EH (cell line): ENCODE measurements around the gene DLG2.
"Not testable (repeated sequence)": the region's sequence is repeated elsewhere in the genome, so short reads cannot be mapped to it uniquely, and the experiment has no call there.

ENCODE experiments used
- DNase-seq: peaks from one replicate; pipeline ENCODE4 v3.0.0-alpha.2; 2015; ENCODE audit warnings: low read depth

Gene DLG2

GRCh38 chr11:84372381-84372950, 1254.7 kb downstream of the DLG2 start:
- DNase-seq, result no peak

DNA sequence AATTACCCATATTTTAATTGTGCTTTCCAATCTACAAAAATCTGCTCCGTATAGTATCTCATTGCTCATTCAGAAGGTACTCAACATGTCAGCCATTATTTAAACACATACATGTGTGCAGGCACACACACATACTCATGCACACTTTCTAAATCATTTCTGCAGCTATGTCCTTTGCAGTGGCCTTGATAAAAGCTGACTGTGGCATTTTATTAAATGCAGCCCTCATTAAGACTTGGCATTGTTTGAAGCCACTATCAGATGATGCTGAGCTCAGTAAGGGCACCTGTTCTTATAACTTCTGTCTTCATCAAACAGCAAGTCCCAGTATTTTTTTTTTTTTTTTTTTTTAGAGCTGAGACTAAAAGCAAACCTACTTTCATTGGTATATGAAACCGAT, 1269.1 kb downstream of the DLG2 start:
- no peak for DNase-seq

DNA sequence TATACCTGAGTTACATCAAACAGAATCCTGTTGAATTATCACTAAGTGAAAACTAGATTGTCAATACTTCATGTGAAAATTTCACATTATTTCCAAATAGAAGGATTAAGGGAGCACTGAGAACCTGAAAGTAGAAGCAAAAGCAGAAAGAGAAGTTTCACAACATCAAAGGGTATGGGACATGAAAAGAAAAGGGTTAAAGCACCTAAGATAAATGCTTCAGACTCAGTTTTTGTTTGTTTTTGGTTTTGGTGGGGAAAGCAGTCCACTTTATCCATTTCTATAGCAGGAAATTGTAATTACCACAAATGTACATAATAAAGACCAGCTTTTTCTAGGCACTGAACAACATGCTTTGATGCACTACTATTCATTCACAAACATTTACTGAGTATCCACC, 1271.2 kb downstream of the DLG2 start:
- DNase-seq, result no peak

GRCh38 chr11:84345597-84345996, 1281.5 kb downstream of the DLG2 start:
- no peak for DNase-seq

DNA sequence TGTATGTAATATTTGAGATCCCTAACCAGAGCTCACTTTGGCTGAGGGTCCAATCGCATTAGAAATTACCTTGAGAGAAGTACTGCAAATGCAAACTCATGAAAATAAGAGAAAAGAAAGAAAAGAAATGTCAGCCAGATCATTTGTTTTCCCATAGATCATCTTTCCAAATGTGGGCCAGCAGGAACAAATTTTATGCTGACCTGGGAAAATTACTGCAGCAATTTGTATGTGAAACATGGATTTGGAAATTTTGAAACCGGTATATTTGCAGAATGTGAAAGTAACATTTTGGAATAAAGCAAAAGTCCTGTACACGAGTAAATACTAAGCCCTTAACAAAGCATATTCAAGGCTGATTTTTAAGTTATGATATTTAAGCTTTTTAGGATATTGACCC, 1282.1 kb downstream of the DLG2 start:
- no peak for DNase-seq

GRCh38 chr11:84339796-84340195, 1287.3 kb downstream of the DLG2 start:
- no peak for DNase-seq

DNA sequence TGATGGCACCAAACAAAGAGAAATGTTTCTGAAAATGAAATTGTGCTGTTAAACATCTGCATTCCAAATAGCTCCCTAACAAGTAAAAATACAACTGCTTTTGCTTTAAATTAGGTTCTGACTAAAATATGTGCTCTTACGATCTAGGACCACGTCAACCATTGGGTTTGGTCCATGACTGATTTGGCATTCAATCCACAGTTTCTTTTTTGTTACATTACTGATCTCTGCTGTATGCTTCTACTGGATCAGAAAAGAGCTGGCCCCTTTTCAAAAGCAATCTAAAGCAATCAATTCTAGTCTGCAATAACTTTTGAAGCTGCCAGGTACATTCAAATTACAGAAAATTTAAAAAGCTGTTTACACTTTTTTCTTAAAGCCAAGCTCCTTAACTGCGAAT, 1293.9 kb downstream of the DLG2 start:
- DNase-seq, result no peak

- no peak for DNase-seq
Observed at GRCh38 chr11:84322211-84322610, 1304.9 kb downstream of the DLG2 start.

DNA sequence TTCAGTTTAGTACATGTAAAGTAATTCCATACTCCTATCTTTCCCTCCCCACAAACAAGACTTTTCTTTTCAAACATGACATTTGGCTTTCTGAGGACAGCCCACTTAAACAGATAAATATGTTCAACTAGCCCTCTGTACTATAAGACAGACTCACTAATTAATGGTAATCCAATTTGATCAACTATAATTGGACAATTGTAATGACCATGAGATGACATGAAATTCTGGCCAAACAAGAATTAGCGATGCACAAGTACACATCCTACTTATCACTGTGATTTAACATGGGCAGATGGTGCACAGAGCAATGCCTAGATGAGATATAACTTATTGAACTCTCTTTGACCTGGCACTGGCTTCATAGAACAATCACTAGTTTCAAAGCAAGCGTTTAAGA, 1307.3 kb downstream of the DLG2 start:
- DNase-seq, result no peak

- DNase-seq, result no peak
Observed at GRCh38 chr11:84316866-84317555, 1310.1 kb downstream of the DLG2 start.

DNA sequence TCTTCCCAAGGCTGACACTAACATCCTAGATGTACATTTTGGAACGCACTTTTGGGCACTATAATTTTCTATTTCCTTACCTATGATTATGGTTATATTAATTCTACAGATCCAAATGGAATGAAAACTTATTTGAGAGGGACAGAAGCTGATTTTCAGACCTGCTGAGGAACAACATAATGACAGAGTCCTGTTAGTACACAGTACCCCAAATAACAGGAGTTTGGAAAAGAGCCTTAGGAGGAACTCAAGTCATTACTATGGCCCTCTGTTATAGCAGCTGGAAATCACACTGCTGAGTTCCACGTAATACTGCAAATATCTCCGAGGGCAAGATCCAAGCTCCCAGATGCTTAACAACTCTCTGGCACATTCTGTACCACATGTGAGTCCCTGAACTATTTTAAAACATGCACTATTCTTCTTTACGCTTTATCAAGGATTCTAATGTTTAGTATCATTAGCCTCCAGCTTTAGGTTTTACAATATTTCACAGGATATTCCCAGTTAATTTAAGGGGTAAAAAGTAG, 1313.2 kb downstream of the DLG2 start:
- DNase-seq, result no peak

- no peak for DNase-seq
Observed at GRCh38 chr11:84310268-84310667, 1316.9 kb downstream of the DLG2 start.

DNA sequence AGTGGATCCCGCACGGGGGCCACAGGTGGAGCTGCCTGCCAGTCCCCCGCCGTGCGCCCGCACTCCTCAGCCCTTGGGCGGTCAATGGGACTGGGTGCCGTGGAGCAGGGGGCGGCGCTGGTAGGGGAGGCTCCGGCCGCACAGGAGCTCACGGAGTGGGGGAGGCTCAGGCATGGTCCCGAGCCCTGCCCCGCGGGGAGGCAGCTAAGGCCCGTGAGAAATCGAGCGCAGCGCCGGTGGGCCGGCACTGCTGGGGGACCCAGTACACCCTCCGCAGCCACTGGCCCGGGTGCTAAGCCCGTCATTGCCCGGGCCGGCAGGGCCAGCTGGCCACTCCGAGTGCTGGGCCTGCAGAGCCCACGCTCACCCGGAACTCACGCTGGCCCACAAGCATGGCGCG, 1318.7 kb downstream of the DLG2 start:
- DNase-seq, result not testable (repeated sequence)

GRCh38 chr11:84300092-84300491, 1327.1 kb downstream of the DLG2 start:
- DNase-seq, result no peak

DNA sequence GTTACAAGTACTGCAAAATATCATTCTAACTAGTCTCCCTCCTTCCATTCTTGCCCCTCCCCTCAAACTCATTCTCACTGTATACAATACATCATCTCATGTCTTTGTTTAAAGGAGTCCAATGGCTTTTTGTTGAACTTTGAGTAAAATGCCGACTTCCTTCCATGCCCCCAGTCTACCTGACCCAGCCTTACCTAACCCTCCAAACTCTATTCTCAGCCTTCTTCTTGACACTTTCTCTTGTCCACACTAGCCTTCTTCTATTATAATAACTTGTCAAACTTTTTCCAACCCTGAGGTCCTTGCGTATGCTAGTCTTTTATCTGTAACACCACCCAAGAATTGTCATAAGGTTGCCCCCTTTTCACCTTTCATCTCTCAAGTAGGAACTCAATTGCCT, 1329.6 kb downstream of the DLG2 start:
- DNase-seq, result no peak

- DNase-seq, result no peak
Observed at GRCh38 chr11:84295815-84296214, 1331.3 kb downstream of the DLG2 start.

GRCh38 chr11:84292955-84293354, 1334.2 kb downstream of the DLG2 start:
- no peak for DNase-seq

DNA sequence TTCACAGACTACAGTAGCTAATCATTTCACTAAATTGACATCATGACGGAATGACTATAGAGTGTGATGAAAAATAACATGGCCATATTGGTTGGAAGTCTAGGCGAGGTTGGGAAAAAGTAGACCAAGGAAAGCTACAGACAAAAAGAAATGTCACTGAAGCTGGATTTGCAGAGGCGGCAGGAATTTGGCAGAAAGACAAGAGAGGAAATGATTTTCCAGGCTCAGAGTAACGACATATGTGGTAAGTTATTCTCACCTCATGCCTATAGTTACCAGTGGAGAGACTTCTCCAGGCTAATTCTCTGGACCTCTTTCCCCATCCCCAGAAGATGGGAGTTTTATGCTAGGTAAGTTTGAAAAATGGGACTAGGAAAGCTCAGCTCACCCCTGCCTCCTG, 1335.1 kb downstream of the DLG2 start:
- peak; percentile 7 for DNase-seq

DNA sequence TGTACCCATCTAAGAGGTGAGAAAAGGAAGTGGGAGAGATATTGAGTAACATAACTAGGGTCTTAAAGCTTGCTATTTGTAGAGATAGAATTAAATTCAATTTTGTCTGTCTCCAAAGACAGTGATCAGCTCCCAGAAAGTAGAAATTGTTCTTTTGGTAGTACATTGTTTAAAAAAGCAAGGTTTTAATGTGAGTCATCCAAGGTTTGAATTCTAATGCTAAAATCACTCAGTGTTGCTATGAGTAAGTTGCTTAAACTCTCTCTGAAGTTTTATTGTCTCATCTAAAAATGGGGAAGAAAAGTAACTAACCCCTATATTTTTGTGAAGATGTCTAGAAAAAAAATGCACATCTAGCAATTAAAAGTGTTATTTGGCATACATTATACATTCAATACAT, 1336.5 kb downstream of the DLG2 start:
- DNase-seq, result peak; percentile 29

GRCh38 chr11:84289381-84289906, 1337.7 kb downstream of the DLG2 start:
- peak; percentile 48 for DNase-seq

DNA sequence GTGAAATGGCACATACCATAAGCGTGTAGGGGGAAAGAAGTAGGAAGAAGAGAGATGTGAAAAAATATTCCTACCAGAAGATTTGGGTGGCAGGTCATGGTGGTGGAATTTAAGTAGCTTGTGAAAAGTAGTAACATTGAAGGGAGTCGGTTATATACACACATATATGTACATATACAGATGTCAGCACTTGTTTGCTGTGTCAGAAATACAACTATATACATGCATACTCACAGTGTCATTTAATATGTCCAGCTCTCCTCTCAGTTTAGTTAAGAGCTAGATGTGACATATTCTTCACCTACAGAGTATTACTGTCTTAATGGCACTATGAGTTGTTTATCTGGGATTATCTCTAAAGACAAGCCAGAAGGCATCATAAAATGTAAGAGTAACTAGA, 1353.6 kb downstream of the DLG2 start:
- no peak for DNase-seq

DNA sequence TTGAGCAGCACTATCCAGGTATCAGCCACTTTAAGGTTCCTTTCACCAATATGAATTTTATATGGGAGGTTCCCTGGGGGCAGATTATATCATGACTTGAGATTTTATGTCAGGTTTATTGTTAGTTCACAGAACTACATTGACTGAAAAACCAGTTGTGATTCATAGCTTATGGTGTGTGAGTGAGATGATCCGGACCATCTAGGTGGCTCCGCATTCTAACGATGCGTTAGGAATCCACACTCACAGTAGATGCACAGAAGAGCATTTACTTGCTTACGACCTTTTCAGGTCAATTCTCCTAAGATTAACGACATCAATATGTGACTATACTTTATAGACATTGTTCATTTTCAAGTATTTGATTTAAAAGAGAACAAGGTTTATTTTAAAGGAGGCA, 1356.7 kb downstream of the DLG2 start:
- DNase-seq, result no peak

DNA sequence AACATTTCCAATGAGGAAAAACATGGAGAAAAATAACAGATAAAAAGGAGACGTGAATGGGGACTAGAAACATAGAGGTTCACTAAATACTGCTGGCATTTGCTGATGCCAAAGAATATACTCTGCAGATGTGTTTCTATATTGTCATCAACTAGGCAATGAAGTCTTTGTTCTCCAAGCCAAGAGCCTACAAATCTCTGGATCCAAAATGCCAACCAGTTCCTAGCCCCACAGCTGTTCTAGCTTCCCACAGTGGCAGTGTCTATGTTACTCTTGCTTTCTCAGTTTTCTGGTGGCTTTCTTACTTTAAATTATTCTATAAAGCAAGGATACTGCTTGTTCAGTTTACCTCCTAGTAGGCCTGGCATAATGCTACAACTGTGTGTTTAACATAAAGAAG, 1363.1 kb downstream of the DLG2 start:
- no peak for DNase-seq

GRCh38 chr11:84261707-84262106, 1365.4 kb downstream of the DLG2 start:
- DNase-seq, result no peak
